ENCODE measurements around the gene NABP1.
"Not testable (repeated sequence)": the region's sequence is repeated elsewhere in the genome, so short reads cannot be mapped to it uniquely, and the experiment has no call there.

NABP1 gene, protein sequence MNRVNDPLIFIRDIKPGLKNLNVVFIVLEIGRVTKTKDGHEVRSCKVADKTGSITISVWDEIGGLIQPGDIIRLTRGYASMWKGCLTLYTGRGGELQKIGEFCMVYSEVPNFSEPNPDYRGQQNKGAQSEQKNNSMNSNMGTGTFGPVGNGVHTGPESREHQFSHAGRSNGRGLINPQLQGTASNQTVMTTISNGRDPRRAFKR

GRCh38 chr2:191677646-191678436 lies at the start of gene NABP1:
NABP1 (plus strand) TSS chr2:191678136; CDS start chr2:191678615, 479 bp downstream.
- peak; percentile 84 for DNase-seq

DNA sequence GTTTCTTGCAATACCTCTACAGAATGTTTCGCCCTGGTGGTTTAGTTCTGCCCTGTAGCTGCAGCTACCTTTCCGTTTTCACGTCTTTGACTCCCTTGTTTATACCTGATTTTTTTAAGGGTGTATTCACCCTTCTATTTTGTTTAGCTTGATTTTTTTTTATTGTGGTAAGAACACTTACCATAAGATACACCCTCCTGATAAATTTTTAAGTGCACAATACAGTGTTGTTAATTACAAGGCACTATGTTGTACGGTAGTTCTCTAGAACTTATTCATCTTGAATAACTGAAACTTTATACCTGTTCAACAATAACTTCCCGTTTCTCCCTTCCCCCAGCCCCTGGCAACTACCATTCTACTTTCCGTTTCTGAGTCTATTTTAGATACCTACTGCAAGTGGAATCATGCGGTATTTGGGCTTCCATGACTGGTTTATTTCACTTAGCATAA lies 48.9 kb upstream of the NABP1 start:
- DNase-seq = no peak

DNA sequence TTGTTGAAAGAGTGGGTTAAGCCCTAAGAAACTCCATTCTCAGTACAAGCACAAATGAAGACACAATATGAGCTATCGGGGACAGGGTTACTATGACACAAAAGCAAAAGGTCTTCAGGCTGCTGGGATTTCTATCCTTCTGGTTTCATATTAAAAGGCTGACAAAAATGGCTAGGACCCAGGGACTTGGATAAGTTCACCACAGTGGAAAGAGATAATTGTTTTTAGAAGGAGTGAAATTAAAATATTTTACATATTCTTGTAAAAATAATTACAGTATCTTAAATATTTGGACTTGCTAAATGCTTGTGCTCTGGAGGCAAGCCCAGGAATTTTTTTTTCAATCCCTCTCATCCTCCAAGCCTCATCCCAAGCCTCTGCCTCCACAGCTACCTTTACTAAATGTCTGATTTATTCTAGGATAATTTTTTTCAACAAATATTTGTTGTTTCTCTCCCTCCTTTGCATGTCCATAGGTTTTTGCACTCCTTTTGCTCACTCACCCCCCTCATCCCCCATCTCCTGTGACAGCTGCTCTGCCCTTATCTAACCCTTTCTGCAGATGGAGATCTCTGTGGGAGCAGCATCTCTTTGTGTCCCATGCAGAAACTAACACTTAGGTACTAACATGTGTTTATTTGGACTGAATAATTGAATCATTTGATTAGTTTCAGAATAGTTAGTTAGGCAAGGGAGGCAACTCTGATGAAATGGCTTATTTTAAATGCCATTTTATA lies 47.8 kb upstream of the NABP1 start:
- DNase-seq = no peak

- no peak for DNase-seq
Measured at GRCh38 chr2:191631754-191632153, 46.2 kb upstream of the NABP1 start.

DNA sequence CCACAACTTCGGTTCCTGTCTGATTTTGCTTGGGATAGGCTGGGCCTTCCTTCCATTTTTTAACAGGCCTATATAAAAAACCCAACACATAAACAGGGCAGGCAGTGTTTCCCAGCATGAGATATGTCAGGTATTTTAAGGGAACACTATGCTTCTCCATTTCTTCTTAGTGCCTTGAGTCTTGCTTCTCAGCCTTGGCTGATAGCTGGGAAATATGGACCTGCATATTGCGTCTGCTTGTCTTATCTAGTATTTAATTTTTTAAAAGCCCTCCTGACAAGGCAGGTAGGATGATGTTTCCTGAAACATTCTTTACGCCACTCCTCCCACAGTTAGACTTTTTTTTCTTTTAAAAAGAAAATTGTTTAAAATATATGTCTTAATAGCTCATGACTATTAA lies 45.5 kb upstream of the NABP1 start:
- no peak for DNase-seq

GRCh38 chr2:191634791-191635190 lies 43.1 kb upstream of the NABP1 start:
- no peak for DNase-seq

- DNase-seq = no peak
Measured at GRCh38 chr2:191635333-191636234, 42.4 kb upstream of the NABP1 start.

DNA sequence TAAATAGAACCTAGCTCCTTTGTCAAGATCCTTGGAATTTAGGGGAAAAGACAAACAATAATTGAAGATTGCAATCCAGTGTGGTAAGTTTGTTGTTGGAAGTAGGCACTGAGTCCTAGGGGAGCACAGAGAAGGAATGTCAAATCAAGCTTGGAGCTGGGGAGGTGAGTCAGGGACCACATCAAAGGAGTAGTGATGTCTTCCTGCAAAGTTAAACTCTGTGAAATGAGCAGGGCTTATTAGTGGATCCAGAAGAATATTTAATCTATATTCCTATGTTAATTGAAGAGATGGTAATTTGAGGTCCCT lies 41.7 kb upstream of the NABP1 start:
- no peak for DNase-seq

DNA sequence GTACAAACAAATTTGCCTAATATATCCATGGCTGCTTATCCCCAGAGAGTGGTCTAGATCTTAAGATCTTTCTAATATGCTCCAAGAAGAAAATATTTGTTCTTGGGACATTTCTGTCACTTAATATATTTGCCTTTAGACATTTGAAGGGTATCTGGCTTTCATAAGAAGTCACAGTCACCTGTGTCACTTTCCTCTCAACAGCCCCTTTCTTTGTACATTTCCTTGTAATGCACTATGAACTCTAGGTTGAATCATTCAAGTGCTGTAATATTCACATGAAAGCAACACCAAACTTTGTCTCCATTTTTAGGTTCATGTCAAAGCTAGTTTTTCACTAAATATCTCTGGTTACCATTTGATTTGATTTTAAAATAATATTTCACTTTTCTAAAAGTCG lies 41.4 kb upstream of the NABP1 start:
- DNase-seq = no peak

DNA sequence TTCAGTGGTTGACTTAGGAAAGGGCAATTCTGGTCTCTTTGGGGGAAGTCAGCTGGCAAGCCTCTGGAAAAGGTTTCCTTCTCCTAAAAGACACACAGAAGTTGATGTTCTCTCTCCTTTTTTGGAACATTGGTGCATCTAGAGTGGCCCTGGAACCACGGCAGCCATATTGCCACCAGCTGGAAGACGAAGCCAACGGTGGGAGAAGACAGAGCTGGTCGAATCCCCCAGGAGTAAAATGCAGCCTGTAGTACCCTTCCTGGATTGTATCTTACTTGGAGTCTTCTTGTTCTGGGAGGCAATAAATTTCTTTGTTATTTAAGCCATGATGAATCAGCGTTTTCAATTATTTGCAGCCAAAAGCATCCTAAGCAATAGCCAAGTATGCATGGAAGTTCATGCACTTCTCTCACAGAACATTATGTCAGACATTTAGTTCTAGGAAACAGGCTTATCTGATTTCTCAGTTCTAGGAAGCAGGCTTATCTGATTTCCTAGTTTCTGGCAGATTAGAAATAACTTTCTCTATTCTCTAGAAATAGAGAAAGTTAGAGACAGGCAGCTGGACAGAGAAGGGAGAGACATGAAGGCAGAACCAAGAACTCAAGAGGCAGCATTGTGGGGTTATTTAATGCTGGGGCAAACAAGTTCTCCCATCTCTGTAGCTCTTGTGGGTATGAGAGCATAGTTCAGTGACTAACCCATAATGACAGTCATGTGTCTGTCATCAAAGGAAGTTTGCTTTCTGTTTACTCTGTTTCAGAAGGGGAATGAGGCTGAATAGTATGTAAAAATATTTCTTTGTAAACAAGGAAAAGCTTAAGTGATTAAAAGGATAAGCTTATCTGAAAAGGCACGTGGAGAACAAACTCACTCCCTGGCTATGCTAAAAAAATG lies 40.5 kb upstream of the NABP1 start:
- no peak for DNase-seq

DNA sequence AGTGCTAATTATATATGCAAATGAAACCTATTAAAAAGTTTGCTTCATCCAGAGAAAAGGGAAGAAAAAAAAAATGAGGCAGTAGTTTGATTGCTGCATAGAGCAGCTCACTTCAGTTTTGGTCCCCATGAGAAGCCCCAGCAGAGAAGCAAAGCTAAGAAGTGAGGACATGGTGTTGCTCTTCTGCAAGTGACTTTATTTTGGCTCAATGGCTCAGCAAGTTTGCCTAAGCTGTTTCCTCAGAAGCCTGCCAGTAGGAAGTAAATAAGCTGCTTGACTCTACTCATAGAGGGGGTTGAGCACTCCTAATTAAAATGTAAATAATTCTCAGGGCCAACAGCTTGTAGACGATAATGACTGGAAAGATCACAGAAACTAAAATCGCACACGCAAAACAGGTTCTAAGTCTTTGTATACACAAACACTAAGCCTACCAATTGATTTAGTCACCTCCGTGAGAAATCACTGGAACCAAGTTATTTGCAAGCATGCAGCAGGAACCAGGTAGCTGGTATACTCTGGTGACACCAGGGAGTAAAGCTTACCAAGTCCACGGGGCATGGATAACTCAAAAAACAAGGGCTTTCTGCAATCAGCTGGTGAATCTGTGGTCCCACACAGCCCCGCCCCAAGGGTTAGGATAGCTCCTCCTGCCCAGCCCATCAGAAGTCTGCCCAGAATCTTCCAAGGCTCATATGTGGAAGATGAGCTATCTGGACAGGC lies 39.7 kb upstream of the NABP1 start:
- DNase-seq = no peak

DNA sequence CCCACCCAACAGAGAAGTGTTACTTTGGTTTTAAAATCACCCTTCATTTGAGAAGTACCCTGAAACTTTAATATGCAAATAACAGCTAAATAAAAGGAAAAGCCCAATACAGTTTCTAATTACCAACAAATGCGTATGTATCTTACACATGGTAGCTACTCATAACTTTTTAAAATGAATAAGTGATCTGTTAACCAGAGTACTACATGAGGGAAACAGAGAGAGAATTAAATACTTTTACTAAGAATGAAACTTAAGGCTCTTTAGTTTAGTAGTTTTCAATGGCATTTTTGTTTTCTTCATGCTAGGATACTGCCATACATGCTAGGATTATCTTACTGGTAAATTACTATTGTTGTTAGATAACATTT lies 39.1 kb upstream of the NABP1 start:
- no peak for DNase-seq

GRCh38 chr2:191641609-191642008 lies 36.3 kb upstream of the NABP1 start:
- DNase-seq = no peak

DNA sequence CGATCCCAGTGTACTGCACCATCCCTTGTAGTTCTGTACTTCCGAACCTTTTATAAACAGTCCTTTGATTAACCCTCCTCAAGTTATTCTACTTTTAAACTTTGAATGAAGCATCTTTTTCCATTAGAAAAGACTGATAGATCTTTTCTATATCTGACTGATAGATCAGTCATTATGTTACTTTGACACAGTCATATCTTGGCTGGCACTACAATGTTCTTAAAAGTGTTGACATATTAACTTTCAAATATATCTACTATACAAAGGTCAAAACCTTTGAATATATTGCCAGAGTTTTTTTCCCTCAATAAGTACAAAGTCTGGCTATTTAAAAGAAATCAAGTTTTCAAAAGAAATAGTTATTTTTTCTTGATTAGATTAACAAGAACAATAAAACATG lies 35.4 kb upstream of the NABP1 start:
- no peak for DNase-seq

GRCh38 chr2:191643429-191643828 lies 34.5 kb upstream of the NABP1 start:
- no peak for DNase-seq

DNA sequence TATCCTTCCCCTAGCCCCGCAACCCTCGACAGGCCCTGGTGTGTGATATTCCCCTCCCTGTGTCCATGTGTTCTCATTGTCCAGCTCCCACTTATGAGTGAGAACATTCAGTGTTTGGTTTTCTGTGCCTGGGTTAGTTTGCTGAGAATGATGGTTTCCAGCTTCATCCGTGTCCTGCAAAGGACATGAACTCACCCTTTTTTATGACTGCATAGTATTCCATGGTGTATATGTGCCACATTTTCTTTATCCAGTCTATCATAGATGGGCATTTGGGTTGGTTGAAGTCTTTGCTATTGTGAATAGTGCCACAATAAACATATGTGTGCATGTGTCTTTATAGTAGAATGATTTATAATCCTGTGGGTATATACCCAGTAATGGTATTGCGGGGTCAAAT lies 33.3 kb upstream of the NABP1 start:
- not testable (repeated sequence) for DNase-seq

DNA sequence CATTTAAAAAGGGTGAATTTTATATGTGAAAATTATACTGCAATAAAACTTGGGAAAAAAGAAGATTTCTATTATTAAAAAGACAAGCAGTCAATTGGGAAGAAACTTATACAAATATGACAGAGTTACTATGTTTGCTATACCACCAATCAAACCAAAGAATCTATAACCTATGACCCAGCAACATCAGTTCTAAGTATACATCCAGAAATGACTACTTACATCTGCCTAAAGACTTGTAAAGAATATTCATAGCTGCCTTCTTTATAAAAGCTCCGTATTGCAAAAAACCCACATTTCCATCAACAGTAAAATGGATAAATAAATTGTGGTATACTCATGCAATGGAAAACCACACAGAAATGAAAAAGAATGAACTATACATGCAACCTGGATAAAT lies 32.9 kb upstream of the NABP1 start:
- no peak for DNase-seq

DNA sequence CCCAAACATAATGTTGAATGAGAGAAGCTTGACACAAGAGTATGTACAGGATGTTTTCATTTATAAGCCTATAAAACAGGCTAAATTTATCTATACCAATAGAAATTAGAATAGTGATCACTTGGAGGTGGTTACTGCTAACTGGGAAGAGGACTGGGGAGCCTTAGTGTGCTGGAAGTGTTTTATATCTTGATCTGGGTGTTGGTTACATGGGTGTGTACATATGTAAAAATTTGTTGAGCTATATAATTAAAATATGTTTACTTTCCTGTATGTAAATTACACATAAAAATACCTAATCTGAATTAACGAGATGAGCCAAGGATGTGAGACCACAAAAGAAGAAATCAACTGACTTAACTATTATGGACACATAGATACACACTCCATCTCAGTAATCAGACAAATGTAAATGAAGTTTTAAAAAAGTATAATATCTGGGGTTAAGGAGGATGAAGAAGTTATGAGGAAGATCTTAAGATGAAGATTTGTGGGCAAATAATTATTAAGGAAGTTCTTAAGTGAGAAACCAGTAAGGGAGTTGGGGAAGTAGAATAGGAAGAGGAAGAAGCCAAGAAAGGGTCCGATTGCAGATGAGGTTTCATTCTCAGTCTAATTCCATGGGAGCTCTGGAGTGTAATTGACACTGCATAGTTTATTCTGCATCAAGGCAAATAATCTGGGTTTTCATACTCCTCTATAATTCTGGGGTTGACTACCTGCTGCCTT lies 32.3 kb upstream of the NABP1 start:
- DNase-seq = no peak

GRCh38 chr2:191646163-191646902 lies 31.6 kb upstream of the NABP1 start:
- DNase-seq = no peak

DNA sequence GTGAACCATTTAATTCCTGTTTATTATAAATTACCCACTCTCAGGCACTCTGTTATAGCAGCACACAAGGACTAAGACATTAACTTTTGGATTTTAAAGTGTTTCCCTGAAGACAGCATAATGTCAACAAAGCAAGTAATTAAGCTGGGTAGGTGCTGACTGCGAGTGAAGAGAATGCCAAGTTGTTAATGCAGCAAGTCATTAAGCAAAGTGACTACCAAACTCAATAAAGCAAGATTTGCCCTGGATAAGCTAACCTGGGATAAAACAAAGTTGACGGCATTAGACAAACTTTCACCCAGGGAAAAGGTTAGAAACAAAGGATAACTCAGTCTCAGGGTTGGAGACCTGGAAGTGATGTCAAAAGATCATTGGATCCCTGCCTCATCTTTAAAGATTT lies 28.4 kb upstream of the NABP1 start:
- no peak for DNase-seq
